ENCODE data around the gene KCMF1. TPM values are rescaled to one million over a fixed set of nuclear protein-coding genes. Genes with fewer than 3 reads are reported as not detected.
A peak's percentile ranks its signal among the peaks of the same experiment; 100 is the strongest.

KCMF1 gene
- total and polyA plus RNA-seq, 12 donors: 9.7 to 74.2 (median 45.4) TPM

DNA sequence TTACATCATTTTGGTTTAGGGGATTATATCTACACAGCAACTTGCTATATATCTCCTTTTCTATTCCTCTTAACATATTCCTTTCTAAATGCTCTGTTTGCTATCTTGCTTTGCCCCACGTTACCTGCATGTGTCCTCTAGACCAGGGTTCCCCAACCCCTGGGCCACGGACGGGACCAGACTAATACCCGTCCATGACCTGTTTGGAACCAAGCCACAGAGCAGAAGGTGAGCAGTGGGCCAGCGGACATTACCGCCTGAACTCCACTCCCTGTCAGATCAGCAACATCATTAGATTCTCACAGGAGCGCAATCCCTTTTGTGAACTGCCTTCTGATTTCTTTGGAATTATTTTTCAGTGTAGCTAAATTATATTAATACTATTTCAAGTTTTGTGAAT is 66.7 kb downstream of the KCMF1 start:
- no peak for DNase-seq
- H3K27ac ChIP-seq: no peak overlapping the region
- H3K36me3 ChIP-seq (replicated peaks in 1 of 2): peaks cover 0 to 21% of the 10 kb centered on the region in 2 donors
- H3K9me3 ChIP-seq (replicated peaks in 1 of 3): no peaks in the 10 kb centered on the region
- peaks cover 0 to 4% of the 10 kb centered on the region in 2 donors for H3K4me1 ChIP-seq (replicated peaks in 1 of 2)
- TF ChIP-seq POLR2A (IDR thresholded peaks at IDR 0.05) (no peak), CTCF (IDR thresholded peaks at IDR 0.05) (no peak)
- WGBS, 4 donors: 59 to 65% (median 60%) methylated on average over 7 of the region's 7 CpGs
- H3K27me3 ChIP-seq: no peaks in the 10 kb centered on the region
- intact Hi-C loops (cut with DNase I): no loop called here
- no peak overlapping the region for H3K4me3 ChIP-seq

DNA sequence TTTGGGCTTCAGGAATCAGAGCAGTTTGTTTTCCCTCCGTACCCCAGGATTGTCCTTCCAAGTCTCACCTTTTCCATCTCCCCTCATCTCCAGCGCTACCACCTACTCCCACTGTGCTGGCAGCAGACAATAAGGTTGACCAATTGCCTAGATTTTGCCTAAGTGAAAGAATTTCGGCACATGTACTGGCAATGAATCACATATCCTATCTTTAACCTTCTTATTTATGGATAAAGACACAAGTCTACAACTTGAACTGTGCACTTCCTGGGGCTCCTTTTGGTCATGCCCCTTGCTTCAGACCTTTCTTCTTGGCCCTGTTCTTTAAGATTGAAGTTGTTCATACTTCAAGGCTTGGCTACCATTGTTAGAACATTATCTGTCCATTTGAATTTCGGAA is 71.4 kb downstream of the KCMF1 start:
- no peak for TF ChIP-seq CTCF (IDR thresholded peaks at IDR 0.05)
- no peak for TF ChIP-seq POLR2A (IDR thresholded peaks at IDR 0.05)
- no peak for DNase-seq
- Histone ChIP-seq H3K27me3 (no peaks in the 10 kb centered on the region), H3K4me1 (replicated peaks in 1 of 2) (peaks cover 0 to 6% of the 10 kb centered on the region in 2 donors), H3K4me3 (no peak overlapping the region), H3K36me3 (replicated peaks in 1 of 2) (peaks cover 0 to 21% of the 10 kb centered on the region in 2 donors), H3K9me3 (replicated peaks in 1 of 3) (no peaks in the 10 kb centered on the region), H3K27ac (no peak overlapping the region)
- WGBS, 4 donors: 80 to 85% (median 83%) methylated on average over 4 of the region's 4 CpGs
- intact Hi-C loops (cut with DNase I): no loop called here

GRCh38 chr2:85048534-85048933 is 77.6 kb downstream of the KCMF1 start:
- H3K27ac ChIP-seq: no peak overlapping the region
- H3K4me1 ChIP-seq (replicated peaks in 1 of 2): no peaks in the 10 kb centered on the region
- WGBS, 4 donors: 95 to 98% (median 97%) methylated on average over 3 of the region's 3 CpGs
- TF ChIP-seq CTCF (IDR thresholded peaks at IDR 0.05): no peak
- no peak for TF ChIP-seq POLR2A (IDR thresholded peaks at IDR 0.05)
- H3K9me3 ChIP-seq (replicated peaks in 1 of 3): no peaks in the 10 kb centered on the region
- H3K27me3 ChIP-seq: no peaks in the 10 kb centered on the region
- intact Hi-C loops (cut with DNase I): no loop called here
- H3K36me3 ChIP-seq (replicated peaks in 1 of 2): peaks cover 0 to 51% of the 10 kb centered on the region in 2 donors
- no peak for DNase-seq
- H3K4me3 ChIP-seq: no peak overlapping the region

GRCh38 chr2:85049236-85049635 is 78.3 kb downstream of the KCMF1 start:
- H3K4me1 ChIP-seq (replicated peaks in 1 of 2): peaks cover 0 to 4% of the 10 kb centered on the region in 2 donors
- H3K4me3 ChIP-seq: no peak overlapping the region
- H3K36me3 ChIP-seq (replicated peaks in 1 of 2): peaks cover 0 to 54% of the 10 kb centered on the region in 2 donors
- WGBS, 4 donors: 69 to 86% (median 82%) methylated on average over 10 of the region's 10 CpGs
- H3K27ac ChIP-seq: no peak overlapping the region
- H3K27me3 ChIP-seq: no peaks in the 10 kb centered on the region
- intact Hi-C loops (cut with DNase I): no loop called here
- no peaks in the 10 kb centered on the region for H3K9me3 ChIP-seq (replicated peaks in 1 of 3)
- DNase-seq: peak in 1 of 7 donors; percentile 68
- TF ChIP-seq CTCF (IDR thresholded peaks at IDR 0.05): no peak
- TF ChIP-seq POLR2A (IDR thresholded peaks at IDR 0.05): no peak

All from adrenal gland (tissue), 12 donors.